ENCODE results near the gene RBBP7.

DNA sequence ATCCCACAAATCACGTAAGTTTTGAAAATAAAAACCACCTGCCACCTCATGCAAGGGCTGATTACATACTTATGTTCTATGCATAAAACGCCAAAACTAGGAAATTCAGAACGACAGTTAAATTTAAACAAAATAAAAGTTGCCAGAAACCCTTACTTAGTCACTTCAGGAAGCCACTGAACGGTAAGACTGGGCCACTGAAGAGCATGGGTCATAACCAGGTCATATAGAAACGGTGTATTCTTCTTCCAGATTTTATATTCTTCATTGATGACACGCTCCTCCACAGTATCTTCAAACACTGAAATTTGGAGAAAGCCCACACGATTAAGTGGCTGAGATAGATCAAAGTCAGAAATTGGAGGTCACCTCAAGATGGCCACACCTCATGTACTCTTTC, 1.2 kb downstream of the RBBP7 start:
- TF ChIP-seq, protein P1, sequence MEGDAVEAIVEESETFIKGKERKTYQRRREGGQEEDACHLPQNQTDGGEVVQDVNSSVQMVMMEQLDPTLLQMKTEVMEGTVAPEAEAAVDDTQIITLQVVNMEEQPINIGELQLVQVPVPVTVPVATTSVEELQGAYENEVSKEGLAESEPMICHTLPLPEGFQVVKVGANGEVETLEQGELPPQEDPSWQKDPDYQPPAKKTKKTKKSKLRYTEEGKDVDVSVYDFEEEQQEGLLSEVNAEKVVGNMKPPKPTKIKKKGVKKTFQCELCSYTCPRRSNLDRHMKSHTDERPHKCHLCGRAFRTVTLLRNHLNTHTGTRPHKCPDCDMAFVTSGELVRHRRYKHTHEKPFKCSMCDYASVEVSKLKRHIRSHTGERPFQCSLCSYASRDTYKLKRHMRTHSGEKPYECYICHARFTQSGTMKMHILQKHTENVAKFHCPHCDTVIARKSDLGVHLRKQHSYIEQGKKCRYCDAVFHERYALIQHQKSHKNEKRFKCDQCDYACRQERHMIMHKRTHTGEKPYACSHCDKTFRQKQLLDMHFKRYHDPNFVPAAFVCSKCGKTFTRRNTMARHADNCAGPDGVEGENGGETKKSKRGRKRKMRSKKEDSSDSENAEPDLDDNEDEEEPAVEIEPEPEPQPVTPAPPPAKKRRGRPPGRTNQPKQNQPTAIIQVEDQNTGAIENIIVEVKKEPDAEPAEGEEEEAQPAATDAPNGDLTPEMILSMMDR (optimal IDR thresholded peaks at IDR 0.05 in 1 of 3, IDR thresholded peaks at IDR 0.05 in 1 of 3, conservative IDR thresholded peaks at IDR 0.05 in 1 of 3; ENCODE audit: extremely low read depth in 1 of 3, insufficient read depth in 2 of 3, low read length in 3 of 3): no peak
- TF ChIP-seq EZH2 (IDR thresholded peaks at IDR 0.05; ENCODE audit: low read length): no peak
